Gastroesophageal sphincter (tissue), 3 donors: ENCODE data around the gene KMT2D.

Experiments
- EP300 ChIP-seq: sonication (generic); formaldehyde crosslinking; IDR thresholded peaks from one replicate; pipeline ENCODE4 v1.6.1; 2017; ENCODE audit warnings: antibody characterized with exemption, mild to moderate bottlenecking
- TF ChIP-seq, protein P1 (sequence below), 4 experiments: fragments of 200-600 bp in 2 of 4; fragments of 450-650 bp in 2 of 4; sonication (generic) in 1 of 4; IDR thresholded peaks; one replicate each; pipeline ENCODE4 v1.5.1; 2017 to 2019; ENCODE audit warnings: antibody characterized with exemption in 4 of 4, mild to moderate bottlenecking in 2 of 4, moderate library complexity in 2 of 4

DNA sequence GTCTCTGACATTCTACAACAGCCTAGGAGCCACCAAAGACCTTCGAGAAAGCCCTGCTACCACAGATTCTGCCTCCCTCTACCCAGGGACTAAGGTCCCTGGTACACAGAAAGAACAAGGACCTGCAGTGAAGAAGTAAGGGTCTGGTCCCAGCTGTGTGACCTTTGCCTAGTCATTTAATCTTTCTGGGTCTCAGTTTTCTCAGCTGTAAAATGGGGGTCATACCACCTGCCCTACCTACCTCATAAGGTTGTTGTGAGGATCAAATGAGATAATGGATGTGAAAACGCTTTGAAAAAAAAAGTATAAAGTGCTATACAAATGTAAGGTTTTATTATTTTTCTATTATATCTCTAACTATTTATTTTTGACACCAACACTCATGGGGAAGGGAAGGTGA lies 36.8 kb downstream of the KMT2D start:
- TF ChIP-seq, protein P1, sequence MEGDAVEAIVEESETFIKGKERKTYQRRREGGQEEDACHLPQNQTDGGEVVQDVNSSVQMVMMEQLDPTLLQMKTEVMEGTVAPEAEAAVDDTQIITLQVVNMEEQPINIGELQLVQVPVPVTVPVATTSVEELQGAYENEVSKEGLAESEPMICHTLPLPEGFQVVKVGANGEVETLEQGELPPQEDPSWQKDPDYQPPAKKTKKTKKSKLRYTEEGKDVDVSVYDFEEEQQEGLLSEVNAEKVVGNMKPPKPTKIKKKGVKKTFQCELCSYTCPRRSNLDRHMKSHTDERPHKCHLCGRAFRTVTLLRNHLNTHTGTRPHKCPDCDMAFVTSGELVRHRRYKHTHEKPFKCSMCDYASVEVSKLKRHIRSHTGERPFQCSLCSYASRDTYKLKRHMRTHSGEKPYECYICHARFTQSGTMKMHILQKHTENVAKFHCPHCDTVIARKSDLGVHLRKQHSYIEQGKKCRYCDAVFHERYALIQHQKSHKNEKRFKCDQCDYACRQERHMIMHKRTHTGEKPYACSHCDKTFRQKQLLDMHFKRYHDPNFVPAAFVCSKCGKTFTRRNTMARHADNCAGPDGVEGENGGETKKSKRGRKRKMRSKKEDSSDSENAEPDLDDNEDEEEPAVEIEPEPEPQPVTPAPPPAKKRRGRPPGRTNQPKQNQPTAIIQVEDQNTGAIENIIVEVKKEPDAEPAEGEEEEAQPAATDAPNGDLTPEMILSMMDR (IDR thresholded peaks at IDR 0.05): no peak
- no peak for TF ChIP-seq EP300
